GM12874 (cell line): ENCODE data around the gene SLC32A1.

ENCODE experiments used
- CTCF ChIP-seq: IDR thresholded peaks from 2 replicates; pipeline ENCODE4 v1.5.1; 2011; ENCODE audit warnings: low read depth, mild to moderate bottlenecking, control low read depth, low read length, moderate library complexity; ENCODE audit not compliant: insufficient read depth

The SLC32A1 gene

DNA sequence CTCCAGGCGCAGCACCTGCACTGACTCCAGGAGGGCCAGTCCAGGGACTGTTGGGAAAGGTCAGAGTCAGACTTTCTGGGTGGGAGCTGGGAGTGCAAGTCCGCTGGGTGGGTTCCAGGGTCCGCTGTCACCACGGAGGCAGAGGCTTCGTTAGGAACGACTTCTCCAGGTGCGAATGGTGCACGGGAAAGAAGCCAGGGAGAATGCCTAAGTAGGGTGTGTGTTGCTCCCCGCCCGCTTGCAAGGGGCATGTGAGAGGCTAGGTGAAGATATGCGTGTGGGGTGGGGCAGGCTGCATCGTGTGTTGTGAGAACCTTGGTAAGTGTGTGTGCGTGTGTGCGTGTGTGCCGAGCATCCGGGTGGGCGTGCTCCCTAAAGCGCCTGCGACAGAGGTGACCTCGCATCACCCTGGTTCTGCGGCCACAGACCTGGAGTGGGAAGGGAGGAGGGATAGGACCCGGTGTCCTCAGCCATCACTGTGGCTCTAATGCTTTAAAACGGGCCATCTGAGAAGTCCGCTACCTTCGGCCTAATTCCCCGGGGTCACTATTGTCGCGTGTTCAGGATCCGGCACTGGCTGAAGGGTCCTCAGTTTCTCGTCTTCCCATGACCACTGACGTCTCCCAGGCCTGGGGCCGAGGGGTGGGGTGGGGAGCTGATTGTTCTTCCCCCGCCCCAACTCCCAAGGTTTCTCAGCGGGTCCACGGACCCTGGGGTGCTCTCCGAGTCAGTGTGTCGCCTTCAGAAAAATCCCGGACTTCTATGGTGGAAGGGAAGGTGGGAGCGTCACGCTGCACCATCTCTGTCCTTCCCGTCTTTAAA, 6.1 kb downstream of the SLC32A1 start:
- TF ChIP-seq CTCF: no peak

- peak; percentile 99 for TF ChIP-seq CTCF
Measured at GRCh38 chr20:38730989-38731737, 6.9 kb downstream of the SLC32A1 start.

- TF ChIP-seq CTCF: no peak
Measured at GRCh38 chr20:38731738-38732113, 7.4 kb downstream of the SLC32A1 start.

GRCh38 chr20:38732981-38733380, 8.7 kb downstream of the SLC32A1 start:
- TF ChIP-seq CTCF: no peak

- no peak for TF ChIP-seq CTCF
Measured at GRCh38 chr20:38735172-38735571, 10.9 kb downstream of the SLC32A1 start.

GRCh38 chr20:38737887-38738286, 13.6 kb downstream of the SLC32A1 start:
- no peak for TF ChIP-seq CTCF

- TF ChIP-seq CTCF: no peak
Measured at GRCh38 chr20:38745757-38746156, 21.5 kb downstream of the SLC32A1 start.
